Tongue (tissue), 2 donors: Measurements from ENCODE around the gene DDX51. TPM values are rescaled to one million over a fixed set of nuclear protein-coding genes. Genes with fewer than 3 reads are reported as not detected.
"Not testable (repeated sequence)": the region's sequence is repeated elsewhere in the genome, so short reads cannot be mapped to it uniquely, and the experiment has no call there.

ENCODE experiments used
- DNase-seq: peaks from one replicate; pipeline ENCODE4 v3.0.0-alpha.2; 2015
- total RNA-seq: library from RNA; depleted of rRNA; stranded (reverse); fragments of >200 nt; gene quantifications from one replicate; pipeline ENCODE4 v1.2.3, GENCODE V29; 2014

The DDX51 gene
- total RNA-seq, 1 donor from 2014 or later: 6.9 TPM

GRCh38 chr12:132139912-132140311 is 4.2 kb downstream of the DDX51 start:
- DNase-seq: no peak

GRCh38 chr12:132138941-132139871 is 4.9 kb downstream of the DDX51 start:
- DNase-seq: no peak

GRCh38 chr12:132137483-132138125 is 6.5 kb downstream of the DDX51 start:
- no peak for DNase-seq

- DNase-seq: not testable (repeated sequence)
These were observed 7.9 kb downstream of the DDX51 start for GRCh38 chr12:132136226-132136625.

GRCh38 chr12:132134653-132135183 is 9.4 kb downstream of the DDX51 start:
- DNase-seq: not testable (repeated sequence)

GRCh38 chr12:132133952-132134652 is 10.0 kb downstream of the DDX51 start:
- DNase-seq: no peak

GRCh38 chr12:132132609-132133430 is 11.3 kb downstream of the DDX51 start:
- no peak for DNase-seq

GRCh38 chr12:132131952-132132351 is 12.2 kb downstream of the DDX51 start:
- DNase-seq: no peak

GRCh38 chr12:132131229-132131628 is 12.9 kb downstream of the DDX51 start:
- DNase-seq: no peak

GRCh38 chr12:132130690-132131089 is 13.4 kb downstream of the DDX51 start:
- no peak for DNase-seq

- DNase-seq: no peak
These were observed 15.1 kb downstream of the DDX51 start for GRCh38 chr12:132129007-132129406.

- no peak for DNase-seq
These were observed 17.1 kb downstream of the DDX51 start for GRCh38 chr12:132127041-132127440.

- DNase-seq: no peak
These were observed 18.4 kb downstream of the DDX51 start for GRCh38 chr12:132125736-132126135.

GRCh38 chr12:132124766-132125425 is 19.2 kb downstream of the DDX51 start:
- no peak for DNase-seq

- DNase-seq: no peak
These were observed 20.0 kb downstream of the DDX51 start for GRCh38 chr12:132123970-132124765.

- no peak for DNase-seq
These were observed 22.8 kb downstream of the DDX51 start for GRCh38 chr12:132121283-132121682.

GRCh38 chr12:132118876-132119275 is 25.2 kb downstream of the DDX51 start:
- DNase-seq: no peak

GRCh38 chr12:132117558-132117875 is 26.6 kb downstream of the DDX51 start:
- DNase-seq: no peak

GRCh38 chr12:132116709-132117557 is 27.2 kb downstream of the DDX51 start:
- no peak for DNase-seq
